Measurements from ENCODE around the gene SMCO2.

DNA sequence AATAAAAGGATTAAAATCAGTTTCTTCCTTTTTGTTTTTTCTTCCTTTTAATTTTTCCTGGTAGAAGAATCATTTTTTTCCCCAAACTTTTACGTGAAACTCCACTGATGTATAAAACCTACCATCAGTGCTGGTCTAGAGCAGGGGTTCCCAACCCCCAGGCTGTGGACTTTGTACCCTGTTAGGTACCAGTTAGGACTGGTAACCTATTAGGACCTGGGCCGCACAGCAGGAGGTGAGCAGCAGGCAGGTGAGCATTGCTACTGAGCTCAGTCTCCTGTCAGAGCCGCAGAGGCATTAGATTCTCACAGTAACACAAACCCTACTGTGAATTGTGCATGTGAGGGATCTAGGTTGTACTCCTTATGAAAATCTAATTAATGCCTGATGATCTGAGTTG is 10.1 kb downstream of the SMCO2 start:
- TF ChIP-seq CTCF (IDR thresholded peaks at IDR 0.05) (no peak), POLR2A (IDR thresholded peaks at IDR 0.05) (no peak), EP300 (IDR thresholded peaks at IDR 0.05) (no peak)
